Heart right ventricle (tissue), 16 donors: ENCODE data around the gene IL5RA. TPM values are rescaled to one million over a fixed set of nuclear protein-coding genes. Genes with fewer than 3 reads are reported as not detected.

Source experiments
- ATAC-seq, 8 donors: fragments of 200-7000 bp; cut with Tn5 transposase; one replicate each; pipeline ENCODE4 v1.9.1; 2020; ENCODE audit warnings: mild to moderate bottlenecking in 8 of 8, moderate library complexity in 8 of 8, moderate number of reproducible peaks in 1 of 8
- DNase-seq, 2 donors: peaks; one replicate each; pipeline ENCODE4 v3.0.0-alpha.2; 2020
- H3K27ac ChIP-seq, 10 donors: fragments of 200-600 bp; sonication (generic) in 2 of 10; one replicate each; pipeline versions ENCODE4 v1.5.0 to v1.8.0; 2020 to 2022; ENCODE audit warnings: mild to moderate bottlenecking in 3 of 10
- H3K27me3 ChIP-seq, 7 donors: fragments of 200-600 bp; one replicate each; pipeline ENCODE4 v1.8.0; 2021 to 2022; ENCODE audit warnings: mild to moderate bottlenecking in 2 of 7
- H3K36me3 ChIP-seq, 9 donors: fragments of 200-600 bp; sonication (generic) in 1 of 9; one replicate each; pipeline versions ENCODE4 v1.5.0 to v1.8.0; 2020 to 2022; ENCODE audit warnings: mild to moderate bottlenecking in 2 of 9
- H3K4me1 ChIP-seq, 9 donors: fragments of 200-600 bp; sonication (generic) in 1 of 9; one replicate each; pipeline versions ENCODE4 v1.5.0 to v1.8.0; 2020 to 2022; ENCODE audit warnings: mild to moderate bottlenecking in 4 of 9
- H3K4me3 ChIP-seq, 10 donors: fragments of 200-600 bp; sonication (generic) in 2 of 10; one replicate each; pipeline versions ENCODE4 v1.5.0 to v1.8.0; 2020 to 2022; ENCODE audit warnings: mild to moderate bottlenecking in 7 of 10, moderate library complexity in 2 of 10
- H3K9me3 ChIP-seq, 11 donors: fragments of 200-600 bp in 10 of 11; sonication (generic) in 2 of 11; one replicate each; pipeline versions ENCODE4 v1.5.0 to v1.8.0; 2013 to 2022; ENCODE audit warnings: mild to moderate bottlenecking in 2 of 11, control low read depth in 1 of 11, moderate library complexity in 1 of 11
- WGBS, 2 donors: extraction: QIAGEN DNeasy Blood & Tissue Kit; methylation state at CpG; one replicate each; pipeline ENCODE4 v1.1.7; 2013; ENCODE audit warnings: inconsistent platforms in 1 of 2; 5-methylcytosine and 5-hydroxymethylcytosine counted together
- intact Hi-C, 10 donors: fragments of 100-400 bp; cut with DNase I; formaldehyde crosslinking; loops; one replicate each; pipeline versions ENCODE4 v1.11.1 to v1.14.2; 2022
- polyA plus RNA-seq, 2 donors: library from polyadenylated mRNA; stranded (reverse); fragments of 200-250 nt; gene quantifications; one replicate each; pipeline ENCODE4 v1.2.3, GENCODE V29; 2013
- total RNA-seq, 10 donors: library from RNA; stranded (reverse); fragmentation: NEBNext Ultra II Directional in 3 of 10; extraction: Animal tissue kit (Norgen Biotek cat#: 25700) in 3 of 10; gene quantifications; one replicate each; pipeline versions ENCODE4 v1.2.1 to v1.2.4, GENCODE V29; 2021 to 2023
- TF ChIP-seq, protein P1 (sequence below), 9 donors: fragments of 200-600 bp; sonication (generic) in 2 of 9; IDR thresholded peaks; one replicate each; pipeline versions ENCODE4 v1.5.0 to v1.8.0; 2021 to 2022; ENCODE audit warnings: antibody characterized with exemption in 9 of 9, mild to moderate bottlenecking in 5 of 9, moderate library complexity in 1 of 9
- donor health status: Arrhythmogenic right ventricular cardiomyopathy.
- donor health status: ischemic (EF 13 %, LVEDD 7.1; RV severe dilation, severe dysfunction).
- donor health status: healthy with polysubstance abuse.
- donor health status: DM: no; HTN: yes; CAD: no.
- donor health status: DM: no; HTN: no; CAD: no.
- donor health status: ischemic (EF 25% LVEDD 6.9; RV normal size, moderate dysfunction).
- donor health status: ischemic (EF 25% LVEDD 5.7; RV mildly dilated, moderate dysfunction).
- donor health status: healthy.
- donor health status: DM: yes; HTN: yes; CAD: no.
- donor health status: Ischemic cardiomyopathy.
- donor health status: ischemic (EF 35%, LVEDD 5.7; RV mildly dilated, moderate dysfunction).
- donor health status: nonischemic (EF 11% LVEDD 7.7; RV severe dilation, severe dysfunction).
- donor health status: DM: yes; HTN: yes; CAD: no.
- donor health status: PGD.
- donor health status: ischemic (EF 29% LVEDD 5.4; RV normal size, mild dysfunction).
- donor health status: nonischemic (EF 23%, LVEDD 6.1; RV moderate dilation, normal function).

Gene IL5RA
- total and polyA plus RNA-seq, 12 donors = 0.07 to 1.1 (median 0.23) TPM; not detected in 5

DNA sequence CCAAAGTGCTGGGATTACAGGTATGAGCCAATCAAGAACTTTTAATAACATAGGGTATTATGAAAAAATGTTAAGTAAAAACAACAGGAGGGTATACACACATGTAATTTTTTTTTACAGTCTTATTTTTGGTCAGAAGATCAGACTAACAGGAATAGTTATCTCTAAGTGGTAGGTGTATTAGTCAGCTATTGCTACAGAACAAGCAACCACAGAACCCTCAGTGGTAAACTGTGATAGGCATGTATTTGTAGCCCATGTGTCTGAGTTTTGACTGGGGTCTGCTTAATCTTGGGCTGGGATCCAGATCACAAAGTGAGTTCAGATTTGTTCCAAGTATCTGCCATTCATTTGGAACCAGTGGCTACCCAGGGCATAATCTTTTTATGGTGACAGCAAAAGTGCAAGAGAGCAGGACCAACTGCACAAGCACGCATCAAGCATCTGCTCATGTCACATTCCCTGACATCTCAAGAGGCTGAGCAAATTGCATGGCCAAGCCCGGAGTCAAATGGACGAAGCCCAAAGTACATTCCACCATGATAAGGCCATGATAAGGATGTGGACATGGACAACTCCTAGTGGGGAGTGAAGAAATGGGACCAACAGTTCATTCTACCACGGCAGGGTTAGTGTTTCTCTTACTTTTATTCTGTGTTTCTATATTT, 3.0 kb upstream of the IL5RA start:
- DNase-seq = no peak
- Histone ChIP-seq H3K4me3 (no peak overlapping the region), H3K27me3 (peaks cover 0 to 5% (median 0%) of the 10 kb centered on the region in 7 donors), H3K4me1 (peaks cover 0 to 10% (median 0%) of the 10 kb centered on the region in 9 donors), H3K27ac (no peak overlapping the region), H3K36me3 (no peaks in the 10 kb centered on the region), H3K9me3 (peaks cover 0 to 4% (median 0%) of the 10 kb centered on the region in 11 donors)
- intact Hi-C loops = no loop called here
- no peak for ATAC-seq
- WGBS, 2 donors = 15 to 32% methylated on average over 4 of the region's 4 CpGs
- TF ChIP-seq, protein P1, sequence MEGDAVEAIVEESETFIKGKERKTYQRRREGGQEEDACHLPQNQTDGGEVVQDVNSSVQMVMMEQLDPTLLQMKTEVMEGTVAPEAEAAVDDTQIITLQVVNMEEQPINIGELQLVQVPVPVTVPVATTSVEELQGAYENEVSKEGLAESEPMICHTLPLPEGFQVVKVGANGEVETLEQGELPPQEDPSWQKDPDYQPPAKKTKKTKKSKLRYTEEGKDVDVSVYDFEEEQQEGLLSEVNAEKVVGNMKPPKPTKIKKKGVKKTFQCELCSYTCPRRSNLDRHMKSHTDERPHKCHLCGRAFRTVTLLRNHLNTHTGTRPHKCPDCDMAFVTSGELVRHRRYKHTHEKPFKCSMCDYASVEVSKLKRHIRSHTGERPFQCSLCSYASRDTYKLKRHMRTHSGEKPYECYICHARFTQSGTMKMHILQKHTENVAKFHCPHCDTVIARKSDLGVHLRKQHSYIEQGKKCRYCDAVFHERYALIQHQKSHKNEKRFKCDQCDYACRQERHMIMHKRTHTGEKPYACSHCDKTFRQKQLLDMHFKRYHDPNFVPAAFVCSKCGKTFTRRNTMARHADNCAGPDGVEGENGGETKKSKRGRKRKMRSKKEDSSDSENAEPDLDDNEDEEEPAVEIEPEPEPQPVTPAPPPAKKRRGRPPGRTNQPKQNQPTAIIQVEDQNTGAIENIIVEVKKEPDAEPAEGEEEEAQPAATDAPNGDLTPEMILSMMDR (IDR thresholded peaks at IDR 0.05) = no peak

DNA sequence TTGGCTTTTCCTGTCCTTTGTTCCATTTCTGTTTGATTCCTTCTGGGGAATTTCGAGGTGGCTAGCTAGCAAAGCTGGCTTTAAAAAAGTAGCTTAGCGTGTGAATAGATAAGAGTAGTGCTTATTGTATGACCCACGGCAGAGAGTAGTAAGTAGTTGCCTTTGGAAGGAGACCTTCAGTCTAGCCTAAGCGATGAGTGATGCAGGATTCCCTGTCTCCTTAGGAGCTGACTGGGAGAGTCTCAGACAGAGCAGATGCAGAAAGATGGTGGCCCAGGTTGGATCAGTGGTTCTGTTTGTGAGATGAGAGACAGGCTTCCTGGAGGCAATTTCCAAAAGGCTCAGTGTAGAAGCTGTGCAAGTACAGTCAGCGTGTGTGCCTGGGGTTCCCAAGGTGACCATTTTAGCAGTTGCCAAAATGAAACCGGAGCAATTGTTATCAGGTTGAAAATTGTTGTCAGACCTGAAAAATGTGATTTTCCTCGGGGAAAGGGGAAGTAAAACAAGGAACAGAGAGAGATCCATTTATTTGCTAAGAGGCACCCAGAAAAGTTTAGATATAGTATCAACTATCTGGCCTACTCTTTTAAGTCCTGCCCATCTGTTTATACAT, 681 bp upstream of the IL5RA start:
- Histone ChIP-seq H3K36me3 (no peaks in the 10 kb centered on the region), H3K27ac (no peak overlapping the region), H3K4me3 (no peak overlapping the region), H3K9me3 (peaks cover 0 to 4% (median 0%) of the 10 kb centered on the region in 11 donors), H3K4me1 (peaks cover 0 to 10% (median 0%) of the 10 kb centered on the region in 9 donors), H3K27me3 (peaks cover 0 to 5% (median 0%) of the 10 kb centered on the region in 7 donors)
- WGBS, 2 donors = 56 to 57% methylated on average over 7 of the region's 7 CpGs
- TF ChIP-seq, protein P1 (IDR thresholded peaks at IDR 0.05) = no peak
- ATAC-seq (no peak), DNase-seq (no peak)
- intact Hi-C loops = no loop called here

DNA sequence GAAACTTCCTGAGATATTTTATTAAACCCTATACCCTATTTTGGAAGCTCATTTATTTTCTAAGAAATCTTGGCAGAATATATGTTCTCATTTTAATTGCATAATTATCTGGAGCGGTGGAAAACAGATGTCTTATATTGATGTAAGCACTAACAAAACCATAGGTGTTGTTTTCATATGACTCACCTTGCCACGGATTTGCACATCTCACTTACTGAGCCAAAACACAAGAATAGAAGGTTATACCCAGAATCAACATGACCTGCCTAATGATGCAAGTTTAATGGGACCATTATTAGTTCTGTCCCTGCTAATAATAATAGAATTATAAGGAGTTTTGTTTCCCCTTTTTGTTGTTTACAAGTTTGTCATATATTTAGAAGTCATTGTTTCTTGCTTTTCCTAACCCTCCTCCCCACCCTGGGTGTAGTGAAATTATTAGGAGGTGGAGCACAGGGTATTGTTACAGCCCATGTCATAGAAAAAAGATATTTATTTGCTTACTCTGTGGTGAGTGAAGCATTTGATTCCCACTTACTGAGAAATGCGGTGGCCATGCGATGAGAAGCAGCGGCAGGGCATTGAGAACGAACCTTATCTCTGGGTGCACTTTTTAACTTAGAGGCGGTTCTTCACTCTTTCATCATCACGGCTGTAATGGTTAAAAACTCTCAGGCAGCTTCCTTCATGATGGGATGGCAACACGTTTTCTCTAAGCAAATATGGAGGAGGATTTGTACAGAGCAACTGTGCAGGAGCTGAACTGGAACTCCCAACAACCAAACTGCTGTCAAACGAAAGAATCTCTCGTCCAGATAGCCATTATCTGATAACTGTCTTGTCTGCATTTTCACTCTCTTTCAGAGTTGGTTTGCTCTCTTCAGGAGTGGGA, 521 bp downstream of the IL5RA start:
- 22 to 28% methylated on average over 11 of the region's 11 CpGs for WGBS, 2 donors

More for the DNA sequence above, 521 bp downstream of the IL5RA start:
- Histone ChIP-seq H3K27me3 (peaks cover 0 to 8% (median 0%) of the 10 kb centered on the region in 7 donors), H3K36me3 (no peaks in the 10 kb centered on the region), H3K4me1 (peaks cover 0 to 10% (median 0%) of the 10 kb centered on the region in 9 donors), H3K4me3 (peak overlapping the region in 7 of 10 donors; percentile 5 to 37 (median 26)), H3K27ac (peak overlapping the region in 1 of 10 donors; percentile 15), H3K9me3 (no peaks in the 10 kb centered on the region)
- intact Hi-C loops = no loop called here
- TF ChIP-seq, protein P1 (IDR thresholded peaks at IDR 0.05) = no peak
- DNase-seq (no peak), ATAC-seq (no peak)
